IMR-90 (cell line): ENCODE results near the gene PSMD1. TPM values are rescaled to one million over a fixed set of nuclear protein-coding genes. Genes with fewer than 3 reads are reported as not detected.

ENCODE experiments used
- ATAC-seq: fragments of 200-7000 bp; cut with Tn5 transposase; 2 replicates; pipeline ENCODE4 v1.9.1; 2020; ENCODE audit warnings: low read depth, mild to moderate bottlenecking, moderate library complexity
- BruUV-seq: library from RNA; stranded (reverse); fragments of 400-500 nt; replicated peaks from 2 replicates; lab custom pipeline; 2021; lab: Mats Ljungman, UMichigan
- CTCF ChIA-PET: fragments of 300-600 bp; formaldehyde crosslinking; extraction: SDS; loops from one replicate; lab custom pipeline; 2021; ENCODE audit warnings: antibody characterized with exemption; lab: Yijun Ruan, JAX
- POLR2A ChIA-PET: fragments of 300-600 bp; sonication (Branson Sonifier 250); formaldehyde crosslinking; loops from one replicate; lab custom pipeline; 2022; ENCODE audit warnings: antibody characterized with exemption; ENCODE audit not compliant: unreplicated experiment; lab: Charles Lee
- DNase-seq: peaks from one replicate; pipeline ENCODE4 v3.0.0; 2013
- H2AFZ ChIP-seq: replicated peaks from 2 replicates; pipeline ENCODE3; 2013; ENCODE audit warnings: low read length, mild to moderate bottlenecking; ENCODE audit not compliant: poor library complexity
- H2AK5ac ChIP-seq: 2 replicates; pipeline ENCODE4 v1.6.1; 2013; ENCODE audit warnings: low read depth, low read length, inconsistent platforms
- H2AK9ac ChIP-seq: replicated peaks from 2 replicates; pipeline ENCODE3; 2013; ENCODE audit warnings: mild to moderate bottlenecking, low read depth, low read length, moderate library complexity; ENCODE audit not compliant: poor library complexity
- H2BK120ac ChIP-seq: 2 replicates; pipeline ENCODE4 v1.6.1; 2013; ENCODE audit warnings: low read depth, low read length, inconsistent platforms
- H2BK15ac ChIP-seq: 3 replicates; pipeline ENCODE4 v1.6.1; 2013; ENCODE audit warnings: low read depth, low read length, inconsistent platforms
- H2BK20ac ChIP-seq: 2 replicates; pipeline ENCODE4 v1.6.1; 2013; ENCODE audit warnings: low read depth, mild to moderate bottlenecking, inconsistent platforms, low read length, moderate library complexity
- H2BK5ac ChIP-seq: 2 replicates; pipeline ENCODE4 v1.6.1; 2013; ENCODE audit warnings: mild to moderate bottlenecking, low read depth, low read length, inconsistent platforms; ENCODE audit not compliant: poor library complexity, severe bottlenecking
- H3K14ac ChIP-seq: replicated peaks from 2 replicates; pipeline ENCODE4 v1.6.1; 2013; ENCODE audit warnings: low read depth, low read length, inconsistent platforms
- H3K18ac ChIP-seq: 2 replicates; pipeline ENCODE4 v1.6.1; 2013; ENCODE audit warnings: low read depth, low read length, control low read depth
- H3K23ac ChIP-seq: 2 replicates; pipeline ENCODE4 v1.6.1; 2013; ENCODE audit warnings: low read depth, low read length, inconsistent platforms
- H3K27ac ChIP-seq: 2 replicates; pipeline ENCODE4 v1.5.1; 2013; ENCODE audit warnings: mild to moderate bottlenecking, control low read depth, low read length; ENCODE audit not compliant: insufficient read depth
- H3K27me3 ChIP-seq: 2 replicates; pipeline ENCODE4 v1.6.1; 2013; ENCODE audit warnings: low read length; ENCODE audit not compliant: control insufficient read depth, insufficient read depth
- H3K36me3 ChIP-seq: 2 replicates; pipeline ENCODE4 v1.6.1; 2013; ENCODE audit warnings: low read length, mixed read lengths; ENCODE audit not compliant: control insufficient read depth, insufficient read depth
- H3K4ac ChIP-seq: 2 replicates; pipeline ENCODE4 v1.6.1; 2013; ENCODE audit warnings: low read depth, low read length, inconsistent platforms
- H3K4me1 ChIP-seq: 2 replicates; pipeline ENCODE4 v1.6.1; 2013; ENCODE audit warnings: low read length, mixed read lengths; ENCODE audit not compliant: control insufficient read depth, insufficient read depth
- H3K4me2 ChIP-seq: 2 replicates; pipeline ENCODE4 v1.6.1; 2013; ENCODE audit warnings: low read depth, mild to moderate bottlenecking, control low read depth, low read length, moderate library complexity
- H3K4me3 ChIP-seq: 2 replicates; pipeline ENCODE4 v1.5.1; 2013; ENCODE audit warnings: low read depth, mild to moderate bottlenecking, control low read depth, low read length, moderate library complexity; ENCODE audit not compliant: insufficient read depth
- H3K56ac ChIP-seq: 2 replicates; pipeline ENCODE4 v1.6.1; 2013; ENCODE audit warnings: low read length, inconsistent platforms; ENCODE audit not compliant: insufficient read depth; ENCODE audit errors: extremely low read depth
- H3K79me1 ChIP-seq, 2 experiments: 2 replicates each; pipeline ENCODE4 v1.6.1; 2013; ENCODE audit warnings: low read length in 2 of 2, inconsistent platforms in 1 of 2, low read depth in 1 of 2
- H3K9ac ChIP-seq: 2 replicates; pipeline ENCODE4 v1.6.1; 2013; ENCODE audit warnings: low read depth, low read length, control low read depth
- H3K9me1 ChIP-seq: 2 replicates; pipeline ENCODE4 v1.6.1; 2013; ENCODE audit warnings: low read length, inconsistent platforms; ENCODE audit not compliant: insufficient read depth
- H3K9me3 ChIP-seq: 2 replicates; pipeline ENCODE4 v1.6.1; 2013; ENCODE audit warnings: low read length; ENCODE audit not compliant: control insufficient read depth, insufficient read depth
- H4K20me1 ChIP-seq: 2 replicates; pipeline ENCODE4 v1.6.1; 2013; ENCODE audit warnings: low read length, inconsistent platforms; ENCODE audit not compliant: insufficient read depth
- H4K5ac ChIP-seq: 2 replicates; pipeline ENCODE4 v1.6.1; 2013; ENCODE audit warnings: mild to moderate bottlenecking, low read depth, low read length, control low read depth
- H4K8ac ChIP-seq, 2 experiments: 2 replicates each; pipeline ENCODE4 v1.6.1; 2013; ENCODE audit warnings: low read depth in 2 of 2, low read length in 2 of 2, control low read depth in 1 of 2, inconsistent platforms in 1 of 2
- H4K91ac ChIP-seq: 2 replicates; pipeline ENCODE4 v1.6.1; 2013; ENCODE audit warnings: low read depth, low read length, inconsistent platforms; ENCODE audit not compliant: insufficient read depth
- BHLHE40 ChIP-seq: fragments of 150-350 bp; IDR thresholded peaks from 2 replicates; pipeline ENCODE4 v1.6.1; 2016; ENCODE audit warnings: mild to moderate bottlenecking, low read depth, low read length
- CEBPB ChIP-seq: IDR thresholded peaks from 2 replicates; pipeline ENCODE4 v1.6.1; 2012; ENCODE audit warnings: low read depth, low read length, improper control_type of control experiment
- CHD1 ChIP-seq: IDR thresholded peaks from 2 replicates; pipeline ENCODE4 v1.6.1; 2012; ENCODE audit warnings: low read depth, low read length, improper control_type of control experiment
- CTCF ChIP-seq: conservative IDR thresholded peaks from 2 replicates; pipeline ENCODE4 v1.5.1; 2012; ENCODE audit warnings: mild to moderate bottlenecking, low read depth, low read length, improper control_type of control experiment
- ELK1 ChIP-seq: fragments of 150-350 bp; IDR thresholded peaks from 2 replicates; pipeline ENCODE4 v1.6.1; 2016; ENCODE audit warnings: low read depth, mild to moderate bottlenecking, low read length, moderate library complexity, borderline replicate concordance
- FOS ChIP-seq: fragments of 150-350 bp; IDR thresholded peaks from 2 replicates; pipeline ENCODE4 v1.6.1; 2016; ENCODE audit warnings: low read depth, low read length
- MAFK ChIP-seq: IDR thresholded peaks from 2 replicates; pipeline ENCODE4 v1.6.1; 2012; ENCODE audit warnings: low read depth, low read length, improper control_type of control experiment
- MAZ ChIP-seq: IDR thresholded peaks from 2 replicates; pipeline ENCODE4 v1.6.1; 2012; ENCODE audit warnings: low read depth, mild to moderate bottlenecking, low read length, improper control_type of control experiment, moderate library complexity, borderline replicate concordance
- MXI1 ChIP-seq: IDR thresholded peaks from 2 replicates; pipeline ENCODE4 v1.6.1; 2012; ENCODE audit warnings: low read depth, mild to moderate bottlenecking, low read length, moderate library complexity, borderline replicate concordance
- NFE2L2 ChIP-seq: fragments of 150-350 bp; IDR thresholded peaks from 2 replicates; pipeline ENCODE4 v1.6.1; 2016; ENCODE audit warnings: low read depth, mild to moderate bottlenecking, low read length
- POLR2A ChIP-seq: IDR thresholded peaks from 2 replicates; pipeline ENCODE4 v1.6.1; 2012; ENCODE audit warnings: mild to moderate bottlenecking, low read depth, low read length
- RCOR1 ChIP-seq: IDR thresholded peaks from 2 replicates; pipeline ENCODE4 v1.6.1; 2012; ENCODE audit warnings: mild to moderate bottlenecking, low read length, improper control_type of control experiment; ENCODE audit not compliant: insufficient replicate concordance
- RFX5 ChIP-seq: IDR thresholded peaks from 2 replicates; pipeline ENCODE4 v1.8.0; 2012; ENCODE audit warnings: low read depth, mild to moderate bottlenecking, low read length, moderate library complexity
- SMC3 ChIP-seq: fragments of 150-350 bp; IDR thresholded peaks from 2 replicates; pipeline ENCODE4 v1.6.1; 2016; ENCODE audit warnings: low read depth, mild to moderate bottlenecking, antibody characterized with exemption, low read length, moderate library complexity
- USF2 ChIP-seq: fragments of 150-350 bp; IDR thresholded peaks from 2 replicates; pipeline ENCODE4 v1.6.1; 2017; ENCODE audit warnings: mild to moderate bottlenecking, antibody characterized with exemption, low read length, low read depth
- WGBS, 2 experiments: methylation state at CpG; one replicate each; pipeline versions ENCODE4 v1.1.5 to v1.1.7; 2013; ENCODE audit warnings: missing lambda C conversion rate in 2 of 2; ENCODE audit not compliant: insufficient read length in 1 of 2; ENCODE audit errors: extremely low coverage in 2 of 2; 5-methylcytosine and 5-hydroxymethylcytosine counted together
- dilution Hi-C: fragments of 300-500 bp; cut with HindIII; formaldehyde crosslinking; loops from one replicate; pipeline ENCODE4 v1.14.3; 2018; ENCODE audit warnings: low sequenced_read_pairs; ENCODE audit not compliant: unreplicated experiment
- in situ Hi-C: fragments of 300-500 bp; cut with MboI; formaldehyde crosslinking; loops from 3 replicates; pipeline ENCODE4 v1.14.3; 2019; ENCODE audit warnings: low sequenced_read_pairs, inconsistent platforms, mixed read lengths
- intact Hi-C: fragments of 100-400 bp; cut with micrococcal nuclease; formaldehyde crosslinking; loops from 2 replicates; pipeline ENCODE4 v1.10.0; 2022
- polyA plus RNA-seq, 3 experiments: library from polyadenylated mRNA; depleted of rRNA; stranded (reverse); fragments of >200 nt; gene quantifications; 2 replicates each; pipeline ENCODE4 v1.2.3, GENCODE V29; 2012; ENCODE audit warnings: low replicate concordance in 1 of 3
- total RNA-seq: library from RNA; depleted of rRNA; stranded (reverse); fragments of >200 nt; gene quantifications from 2 replicates; pipeline ENCODE4 v1.2.3, GENCODE V29; 2012

The PSMD1 gene
- total and polyA plus RNA-seq, 2 of the 4 experiments (the other 2 are of a cell fraction): 89.8 to 181 TPM

- 90% methylated on average over 2 of the region's 5 CpGs; no CpG with 5 or more reads in 1 of the 2 experiments for WGBS, 2 experiments
- Histone ChIP-seq H3K27me3 (no peaks in the 10 kb centered on the region), H3K36me3 (peaks cover 22% of the 10 kb centered on the region), H3K18ac (no peak overlapping the region), H3K9ac (no peak overlapping the region), H3K9me1 (no peaks in the 10 kb centered on the region), H4K8ac (no peak overlapping the region), H4K5ac (no peak overlapping the region), H2AK9ac (no peak overlapping the region), H3K4ac (no peak overlapping the region), H3K4me1 (no peaks in the 10 kb centered on the region), H3K27ac (no peak overlapping the region), H2BK120ac (no peak overlapping the region), H3K4me3 (no peak overlapping the region), H2AFZ (no peak overlapping the region), H3K79me1 (peaks cover 5 to 21% of the 10 kb centered on the region in 2 experiments), H4K91ac (no peak overlapping the region), H3K4me2 (no peak overlapping the region), H2BK15ac (no peak overlapping the region), H3K23ac (no peak overlapping the region), H3K14ac (no peak overlapping the region), H3K9me3 (no peaks in the 10 kb centered on the region), H3K56ac (no peak overlapping the region), H4K20me1 (0 out of 2 replicates have a peak, but pooled peaks cover 3% of the 10 kb centered on the region), H2BK5ac (no peak overlapping the region), H2AK5ac (no peak overlapping the region), H2BK20ac (no peak overlapping the region)
- no TSS peak for BruUV-seq
- intact Hi-C loops (no loop called here), in situ Hi-C loops (no loop called here), dilution Hi-C loops (no loop called here)
- ATAC-seq (peak; percentile 65), DNase-seq (peak; percentile 78)
- CTCF ChIA-PET: interaction anchor here (1.3 kb wide), 1 partner anchor 16 kb away, joined by 3 read pairs; no protein-coding TSS in a partner anchor
- TF ChIP-seq BHLHE40: no peak
- no peak for TF ChIP-seq NFE2L2
- TF ChIP-seq USF2: no peak
- TF ChIP-seq CHD1: no peak
- TF ChIP-seq FOS: no peak; the same call in 1 of the 2 replicates
- TF ChIP-seq POLR2A: no peak
- no peak for TF ChIP-seq CTCF
- TF ChIP-seq RCOR1: peak; percentile 49
- no peak for TF ChIP-seq SMC3
- TF ChIP-seq MAZ: no peak
- TF ChIP-seq RFX5: no peak
- no peak for TF ChIP-seq MXI1
- peak; percentile 96 for TF ChIP-seq CEBPB
- no peak for TF ChIP-seq MAFK
- TF ChIP-seq ELK1: no peak
- POLR2A ChIA-PET: no interaction called here
Observed at GRCh38 chr2:231068525-231069222, 12.0 kb downstream of the PSMD1 start.
